ENCODE measurements around the gene CD86.

CD86 gene

GRCh38 chr3:122091602-122092295 is 36.6 kb downstream of the CD86 start:
- in situ Hi-C loops (cut with MboI; ENCODE audit: low sequenced_read_pairs) = no loop called here

- in situ Hi-C loops (cut with MboI; ENCODE audit: low sequenced_read_pairs) = no loop called here
These were observed 37.5 kb downstream of the CD86 start for GRCh38 chr3:122092460-122093165.

- in situ Hi-C loops (cut with MboI; ENCODE audit: low sequenced_read_pairs) = no loop called here
These were observed 39.0 kb downstream of the CD86 start for GRCh38 chr3:122094125-122094524.

GRCh38 chr3:122094693-122095092 is 39.5 kb downstream of the CD86 start:
- in situ Hi-C loops (cut with MboI; ENCODE audit: low sequenced_read_pairs) = no loop called here

- in situ Hi-C loops (cut with MboI; ENCODE audit: low sequenced_read_pairs) = no loop called here
These were observed 42.0 kb downstream of the CD86 start for GRCh38 chr3:122097141-122097540.

- in situ Hi-C loops (cut with MboI; ENCODE audit: low sequenced_read_pairs) = no loop called here
These were observed 43.4 kb downstream of the CD86 start for GRCh38 chr3:122098611-122099010.

- in situ Hi-C loops (cut with MboI; ENCODE audit: low sequenced_read_pairs) = no loop called here
These were observed 44.1 kb downstream of the CD86 start for GRCh38 chr3:122099255-122099654.

GRCh38 chr3:122100083-122100482 is 44.9 kb downstream of the CD86 start:
- in situ Hi-C loops (cut with MboI; ENCODE audit: low sequenced_read_pairs) = no loop called here

- in situ Hi-C loops (cut with MboI; ENCODE audit: low sequenced_read_pairs) = no loop called here
These were observed 45.7 kb downstream of the CD86 start for GRCh38 chr3:122100591-122101463.

GRCh38 chr3:122101646-122102045 is 46.5 kb downstream of the CD86 start:
- in situ Hi-C loops (cut with MboI; ENCODE audit: low sequenced_read_pairs) = no loop called here

- in situ Hi-C loops (cut with MboI; ENCODE audit: low sequenced_read_pairs) = no loop called here
These were observed 47.2 kb downstream of the CD86 start for GRCh38 chr3:122102191-122102935.

GRCh38 chr3:122103821-122104514 is 48.8 kb downstream of the CD86 start:
- in situ Hi-C loops (cut with MboI; ENCODE audit: low sequenced_read_pairs) = no loop called here

- in situ Hi-C loops (cut with MboI; ENCODE audit: low sequenced_read_pairs) = no loop called here
These were observed 49.5 kb downstream of the CD86 start for GRCh38 chr3:122104515-122105194.

- in situ Hi-C loops (cut with MboI; ENCODE audit: low sequenced_read_pairs) = no loop called here
These were observed 50.5 kb downstream of the CD86 start for GRCh38 chr3:122105626-122106025.

- in situ Hi-C loops (cut with MboI; ENCODE audit: low sequenced_read_pairs) = no loop called here
These were observed 52.0 kb downstream of the CD86 start for GRCh38 chr3:122107171-122107570.

GRCh38 chr3:122111974-122112373 is 56.8 kb downstream of the CD86 start:
- in situ Hi-C loops (cut with MboI; ENCODE audit: low sequenced_read_pairs) = no loop called here

- in situ Hi-C loops (cut with MboI; ENCODE audit: low sequenced_read_pairs) = no loop called here
These were observed 57.6 kb downstream of the CD86 start for GRCh38 chr3:122112754-122113153.

GRCh38 chr3:122123850-122124249 is 68.7 kb downstream of the CD86 start:
- in situ Hi-C loops (cut with MboI; ENCODE audit: low sequenced_read_pairs) = no loop called here

GRCh38 chr3:122132949-122133540 is 77.9 kb downstream of the CD86 start:
- in situ Hi-C loops (cut with MboI; ENCODE audit: low sequenced_read_pairs) = no loop called here
